ENCODE results near the gene CFAP70. TPM values are rescaled to one million over a fixed set of nuclear protein-coding genes. Genes with fewer than 3 reads are reported as not detected.
A peak's percentile ranks its signal among the peaks of the same experiment; 100 is the strongest.

CFAP70 gene
- total RNA-seq, 6 donors from 2014 or later, result 1.2 to 54.1 (median 8.6) TPM

DNA sequence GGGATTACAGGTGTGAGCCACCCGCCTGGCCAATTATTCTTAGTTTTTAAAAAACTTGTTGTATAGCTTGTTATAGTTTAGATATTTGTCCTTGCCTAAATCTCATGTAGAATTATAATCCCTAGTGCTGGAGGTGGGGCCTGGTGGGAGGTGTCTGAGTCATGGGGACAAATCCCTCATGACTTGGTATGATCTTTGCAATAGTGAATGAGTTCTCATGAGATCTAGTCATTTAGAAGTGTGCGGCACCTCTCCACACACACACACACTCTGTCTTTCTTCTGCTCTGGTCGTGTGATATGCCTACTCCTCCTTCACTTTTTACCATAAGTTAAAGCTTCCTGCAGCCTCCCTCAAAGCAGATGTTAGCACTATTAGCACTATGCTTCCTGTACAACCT lies 153.6 kb downstream of the CFAP70 start:
- TF ChIP-seq POLR2AphosphoS5 (IDR thresholded peaks at IDR 0.05) (no peak), POLR2A (IDR thresholded peaks at IDR 0.05) (no peak), EP300 (IDR thresholded peaks at IDR 0.05) (no peak)
- TF ChIP-seq, protein P1, sequence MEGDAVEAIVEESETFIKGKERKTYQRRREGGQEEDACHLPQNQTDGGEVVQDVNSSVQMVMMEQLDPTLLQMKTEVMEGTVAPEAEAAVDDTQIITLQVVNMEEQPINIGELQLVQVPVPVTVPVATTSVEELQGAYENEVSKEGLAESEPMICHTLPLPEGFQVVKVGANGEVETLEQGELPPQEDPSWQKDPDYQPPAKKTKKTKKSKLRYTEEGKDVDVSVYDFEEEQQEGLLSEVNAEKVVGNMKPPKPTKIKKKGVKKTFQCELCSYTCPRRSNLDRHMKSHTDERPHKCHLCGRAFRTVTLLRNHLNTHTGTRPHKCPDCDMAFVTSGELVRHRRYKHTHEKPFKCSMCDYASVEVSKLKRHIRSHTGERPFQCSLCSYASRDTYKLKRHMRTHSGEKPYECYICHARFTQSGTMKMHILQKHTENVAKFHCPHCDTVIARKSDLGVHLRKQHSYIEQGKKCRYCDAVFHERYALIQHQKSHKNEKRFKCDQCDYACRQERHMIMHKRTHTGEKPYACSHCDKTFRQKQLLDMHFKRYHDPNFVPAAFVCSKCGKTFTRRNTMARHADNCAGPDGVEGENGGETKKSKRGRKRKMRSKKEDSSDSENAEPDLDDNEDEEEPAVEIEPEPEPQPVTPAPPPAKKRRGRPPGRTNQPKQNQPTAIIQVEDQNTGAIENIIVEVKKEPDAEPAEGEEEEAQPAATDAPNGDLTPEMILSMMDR (IDR thresholded peaks at IDR 0.05), result no peak
- peaks cover 0 to 21% (median 6%) of the 10 kb centered on the region in 4 donors for H3K36me3 ChIP-seq
- 83 to 91% methylated on average over 3 of the region's 3 CpGs for WGBS, 2 donors
- ATAC-seq (ENCODE audit: low FRiP score in 2 of 2), result peak in 1 of 2 donors; percentile 19
- no peak overlapping the region for H3K27ac ChIP-seq
- no peaks in the 10 kb centered on the region for H3K4me1 ChIP-seq
- H3K9me3 ChIP-seq, result no peaks in the 10 kb centered on the region
- no peaks in the 10 kb centered on the region for H3K27me3 ChIP-seq
- DNase-seq, result no peak
- H3K4me3 ChIP-seq, result no peak overlapping the region

Small RNA genes lying within 50 kb of the gene (small RNA-seq; reads per million reads assigned to genes)
- gene RF00019 (0 reads per million in 4 donors), gene RNU6-833P (0 reads per million in 4 donors)

Other genes starting within 250 kb of the CFAP70 start
- 1 to 10 TPM; 1.0 to 4.6 (median 2.7) TPM for gene NUDT13, start 248.4 kb downstream of the CFAP70 start, total RNA-seq
- gene ECD, start 190.9 kb downstream of the CFAP70 start, total RNA-seq, result 10 to 100 TPM; 19.2 to 43.0 (median 24.8) TPM
- 10 to 100 TPM; 11.4 to 38.8 (median 18.7) TPM for gene FAM149B1, start 190.7 kb downstream of the CFAP70 start, total RNA-seq
- gene DNAJC9, start 111.6 kb downstream of the CFAP70 start, total RNA-seq, result 10 to 100 TPM; 10.1 to 16.8 (median 12.0) TPM
- gene MRPS16, start 106.2 kb downstream of the CFAP70 start, total RNA-seq, result 10 to 100 TPM; 26.2 to 66.2 (median 36.4) TPM
- 100 to 1,000 TPM in 3 of 6 donors, 10 to 100 TPM in 3; 40.7 to 115 (median 95.7) TPM for gene ANXA7, start 55.2 kb upstream of the CFAP70 start, total RNA-seq
- 1 to 10 TPM; 1.7 to 8.4 (median 3.3) TPM for gene MSS51, start 74.7 kb upstream of the CFAP70 start, total RNA-seq
- gene PPP3CB, start 137.2 kb upstream of the CFAP70 start, total RNA-seq, result 10 to 100 TPM; 24.3 to 42.4 (median 32.9) TPM
- gene USP54, start 232.5 kb upstream of the CFAP70 start, total RNA-seq, result 100 to 1,000 TPM in 4 of 6 donors, 10 to 100 TPM in 2; 67.9 to 188 (median 120) TPM